ENCODE results near the gene PTPRG. TPM values are rescaled to one million over a fixed set of nuclear protein-coding genes. Genes with fewer than 3 reads are reported as not detected.

Gene PTPRG
- total RNA-seq, 1 experiment from 2014 or later = 69.3 TPM

GRCh38 chr3:61855211-61855610, 293.8 kb downstream of the PTPRG start:
- no peak overlapping the region for H2AK5ac ChIP-seq (ENCODE audit: insufficient read length, low read length)
- no peaks in the 10 kb centered on the region for H3K23me2 ChIP-seq (ENCODE audit: insufficient read length, low read depth, low read length, poor library complexity, severe bottlenecking)
- no peak overlapping the region for H2BK120ac ChIP-seq (ENCODE audit: low read depth, low read length, poor library complexity, severe bottlenecking)
- H3K4me3 Mint-ChIP-seq = no peak overlapping the region
- H3K4me2 ChIP-seq (ENCODE audit: insufficient read depth, insufficient read length, low read length) = no peak overlapping the region
- H3K27ac Mint-ChIP-seq = 0 out of 7 replicates have a peak overlapping the region, but pooled peaks of 1 of the 3 experiments have one; percentile 48
- no peaks in the 10 kb centered on the region; the same call in 1 of the 2 replicates for H3K27me3 Mint-ChIP-seq (ENCODE audit: low read depth)
- no peak overlapping the region for H3K27ac ChIP-seq (ENCODE audit: insufficient read length, low read depth, low read length)
- H3K9me3 Mint-ChIP-seq = peaks cover 6% of the 10 kb centered on the region in 2 experiments; a peak in 3 of 5 replicates
- peaks cover 0 to 13% (median 8%) of the 10 kb centered on the region in 3 experiments; a peak in 5 of 7 replicates for H3K36me3 Mint-ChIP-seq (ENCODE audit: insufficient read depth in 1 of 3, low read depth in 3 of 3)
- no peak overlapping the region for H3K9ac ChIP-seq (ENCODE audit: extremely low read depth, insufficient read length, low read length)
- no peak overlapping the region for H3K18ac ChIP-seq (ENCODE audit: insufficient read length, low read depth, low read length)
- no peak overlapping the region for H4K91ac ChIP-seq (ENCODE audit: insufficient read length, low read depth, low read length)
- H3K79me2 ChIP-seq (ENCODE audit: insufficient read depth, low read length) = peaks cover 22% of the 10 kb centered on the region; the same call in 1 of the 2 replicates
- H2BK20ac ChIP-seq (ENCODE audit: low read depth, low read length, poor library complexity, severe bottlenecking) = no peak overlapping the region
- no peak overlapping the region for H2BK15ac ChIP-seq (ENCODE audit: low read depth, low read length)
- H4K8ac ChIP-seq (replicated peaks; ENCODE audit: insufficient read length, low read depth, low read length) = no peak overlapping the region
- peaks cover 6% of the 10 kb centered on the region for H3K79me1 ChIP-seq (ENCODE audit: insufficient read depth, low read depth, low read length, poor library complexity, severe bottlenecking)
- H3K56ac ChIP-seq (ENCODE audit: insufficient read length, low read depth, low read length) = no peak overlapping the region
- H4K5ac ChIP-seq (ENCODE audit: insufficient read length, low read depth, low read length) = no peak overlapping the region
- H4K20me1 ChIP-seq (ENCODE audit: control insufficient read depth, insufficient read depth, insufficient read length) = no peaks in the 10 kb centered on the region
- H3K23ac ChIP-seq (ENCODE audit: insufficient read length, low read depth, low read length) = no peak overlapping the region
- H3K4me1 Mint-ChIP-seq = peaks cover 46 to 52% of the 10 kb centered on the region in 2 experiments
- no peaks in the 10 kb centered on the region for H3K9me3 ChIP-seq (ENCODE audit: control insufficient read depth, low read depth, low read length)
- no peak overlapping the region for H3K4ac ChIP-seq (ENCODE audit: low read depth, low read length)
- H2BK5ac ChIP-seq (ENCODE audit: insufficient read length, low read length) = no peak overlapping the region
- peaks cover 4% of the 10 kb centered on the region; the same call in 1 of the 2 replicates for H3K4me1 ChIP-seq (ENCODE audit: insufficient read depth, low read length)
- H2AFZ ChIP-seq (ENCODE audit: low read length) = no peak overlapping the region
- H3K14ac ChIP-seq (ENCODE audit: insufficient read depth, low read length) = no peak overlapping the region
- no peak for DNase-seq
- no peak overlapping the region for H2BK12ac ChIP-seq (ENCODE audit: insufficient read length, low read depth, low read length)
- no peak overlapping the region for H3T11ph ChIP-seq (ENCODE audit: low read length)
- no peak for TF ChIP-seq CTCF (conservative IDR thresholded peaks at IDR 0.05)
- H3K27me3 ChIP-seq (ENCODE audit: insufficient read depth, low read length) = no peaks in the 10 kb centered on the region
- WGBS (ENCODE audit: extremely low coverage, insufficient read length, low lambda C conversion rate) = no CpG with 5 or more reads among the region's 1 CpG
